Gastroesophageal sphincter (tissue), 3 donors: ENCODE results near the gene LTBP1.

Source experiments
- EP300 ChIP-seq: sonication (generic); formaldehyde crosslinking; IDR thresholded peaks from one replicate; pipeline ENCODE4 v1.6.1; 2017; ENCODE audit warnings: antibody characterized with exemption, mild to moderate bottlenecking
- POLR2A ChIP-seq, 2 donors: fragments of 450-650 bp; IDR thresholded peaks; one replicate each; pipeline ENCODE4 v1.6.1; 2017; ENCODE audit warnings: antibody characterized with exemption in 2 of 2, mild to moderate bottlenecking in 2 of 2, moderate library complexity in 1 of 2
- TF ChIP-seq, protein P1 (sequence below), 4 experiments: fragments of 200-600 bp in 2 of 4; fragments of 450-650 bp in 2 of 4; sonication (generic) in 1 of 4; IDR thresholded peaks; one replicate each; pipeline ENCODE4 v1.5.1; 2017 to 2019; ENCODE audit warnings: antibody characterized with exemption in 4 of 4, mild to moderate bottlenecking in 2 of 4, moderate library complexity in 2 of 4

DNA sequence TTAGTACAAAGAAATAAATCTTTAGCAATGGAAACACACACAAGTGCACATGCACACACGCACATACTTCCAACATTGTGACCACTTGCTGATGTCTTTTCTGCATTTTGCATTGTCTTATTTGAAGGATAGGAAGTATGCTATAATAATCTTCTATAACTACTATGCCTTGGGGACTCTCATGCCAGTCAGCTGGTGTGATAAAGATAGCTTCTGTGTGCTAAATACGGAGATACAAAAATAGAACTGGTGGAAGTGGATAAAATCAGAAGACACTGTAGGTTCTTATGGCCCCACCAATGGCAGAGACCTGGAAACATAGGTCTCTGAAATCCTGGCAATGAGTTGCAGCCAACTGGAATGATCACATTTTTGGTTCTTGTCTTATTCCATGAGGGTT, 498.2 kb downstream of the LTBP1 start:
- no peak for TF ChIP-seq EP300
- TF ChIP-seq, protein P1, sequence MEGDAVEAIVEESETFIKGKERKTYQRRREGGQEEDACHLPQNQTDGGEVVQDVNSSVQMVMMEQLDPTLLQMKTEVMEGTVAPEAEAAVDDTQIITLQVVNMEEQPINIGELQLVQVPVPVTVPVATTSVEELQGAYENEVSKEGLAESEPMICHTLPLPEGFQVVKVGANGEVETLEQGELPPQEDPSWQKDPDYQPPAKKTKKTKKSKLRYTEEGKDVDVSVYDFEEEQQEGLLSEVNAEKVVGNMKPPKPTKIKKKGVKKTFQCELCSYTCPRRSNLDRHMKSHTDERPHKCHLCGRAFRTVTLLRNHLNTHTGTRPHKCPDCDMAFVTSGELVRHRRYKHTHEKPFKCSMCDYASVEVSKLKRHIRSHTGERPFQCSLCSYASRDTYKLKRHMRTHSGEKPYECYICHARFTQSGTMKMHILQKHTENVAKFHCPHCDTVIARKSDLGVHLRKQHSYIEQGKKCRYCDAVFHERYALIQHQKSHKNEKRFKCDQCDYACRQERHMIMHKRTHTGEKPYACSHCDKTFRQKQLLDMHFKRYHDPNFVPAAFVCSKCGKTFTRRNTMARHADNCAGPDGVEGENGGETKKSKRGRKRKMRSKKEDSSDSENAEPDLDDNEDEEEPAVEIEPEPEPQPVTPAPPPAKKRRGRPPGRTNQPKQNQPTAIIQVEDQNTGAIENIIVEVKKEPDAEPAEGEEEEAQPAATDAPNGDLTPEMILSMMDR (IDR thresholded peaks at IDR 0.05) = no peak
- TF ChIP-seq POLR2A (IDR thresholded peaks at IDR 0.05) = no peak
